ENCODE results near the gene C1orf185.

The C1orf185 gene

DNA sequence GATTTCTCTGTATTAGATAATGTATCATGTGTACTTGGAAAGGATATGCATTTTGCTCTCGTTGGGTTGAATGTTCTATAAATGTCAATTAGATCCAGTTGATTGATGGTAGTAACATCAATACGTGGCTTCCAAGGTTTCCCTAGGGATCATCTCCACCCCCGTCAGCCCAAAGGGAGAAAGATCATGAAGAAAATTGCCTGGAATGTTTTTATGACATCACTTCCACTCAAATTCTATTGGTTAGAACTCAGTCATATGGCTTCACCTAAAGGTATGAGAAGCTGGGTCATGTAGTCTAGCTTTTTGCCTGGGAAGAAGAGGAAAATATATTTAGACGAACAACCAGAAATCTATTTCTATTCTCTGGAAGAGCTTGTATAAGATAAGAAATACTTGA is at the start of gene C1orf185:
TSS of gene C1orf185 (plus strand) at position 253 of the 400 bp plus-strand sequence. CDS start at position 259, 6 bp downstream.
- POLR2A ChIA-PET: no interaction called here
- TF ChIP-seq, protein P1, sequence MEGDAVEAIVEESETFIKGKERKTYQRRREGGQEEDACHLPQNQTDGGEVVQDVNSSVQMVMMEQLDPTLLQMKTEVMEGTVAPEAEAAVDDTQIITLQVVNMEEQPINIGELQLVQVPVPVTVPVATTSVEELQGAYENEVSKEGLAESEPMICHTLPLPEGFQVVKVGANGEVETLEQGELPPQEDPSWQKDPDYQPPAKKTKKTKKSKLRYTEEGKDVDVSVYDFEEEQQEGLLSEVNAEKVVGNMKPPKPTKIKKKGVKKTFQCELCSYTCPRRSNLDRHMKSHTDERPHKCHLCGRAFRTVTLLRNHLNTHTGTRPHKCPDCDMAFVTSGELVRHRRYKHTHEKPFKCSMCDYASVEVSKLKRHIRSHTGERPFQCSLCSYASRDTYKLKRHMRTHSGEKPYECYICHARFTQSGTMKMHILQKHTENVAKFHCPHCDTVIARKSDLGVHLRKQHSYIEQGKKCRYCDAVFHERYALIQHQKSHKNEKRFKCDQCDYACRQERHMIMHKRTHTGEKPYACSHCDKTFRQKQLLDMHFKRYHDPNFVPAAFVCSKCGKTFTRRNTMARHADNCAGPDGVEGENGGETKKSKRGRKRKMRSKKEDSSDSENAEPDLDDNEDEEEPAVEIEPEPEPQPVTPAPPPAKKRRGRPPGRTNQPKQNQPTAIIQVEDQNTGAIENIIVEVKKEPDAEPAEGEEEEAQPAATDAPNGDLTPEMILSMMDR (IDR thresholded peaks at IDR 0.05; ENCODE audit: control extremely low read depth, extremely low read depth, low read depth, missing control alignments): no peak
- no peak for DNase-seq (ENCODE audit: extremely low spot score)
- CTCF ChIA-PET: interaction anchor here (0.9 to 1.8 kb wide), 2 partner anchors 13 to 87 kb away, joined by 3 to 7 read pairs; no protein-coding TSS in a partner anchor

DNA sequence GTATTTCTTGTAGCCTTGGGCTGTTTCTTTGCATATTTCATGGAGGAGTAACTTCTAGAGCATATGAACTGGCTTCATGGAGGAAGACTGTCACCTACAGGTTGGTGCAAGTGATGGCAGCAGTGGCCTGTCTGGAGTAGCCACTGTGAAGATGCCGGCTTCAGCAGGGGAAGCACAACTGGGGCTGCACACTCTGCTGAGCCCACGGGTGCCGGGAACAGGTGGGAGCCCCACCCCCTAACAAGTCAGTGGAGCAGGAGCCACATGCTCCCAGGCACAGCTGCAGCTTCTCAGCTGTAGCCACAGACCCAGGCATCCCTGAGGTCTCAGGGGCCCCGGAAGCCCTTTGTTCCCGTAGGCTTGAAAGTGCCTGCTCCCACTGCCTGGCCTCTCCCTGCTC is 43.2 kb upstream of the C1orf185 start:
- ChIA-PET CTCF (interaction anchor here (1.0 to 1.3 kb wide), 2 partner anchors 11 to 284 kb away, joined by 3 read pairs; no protein-coding TSS in a partner anchor), POLR2A (no interaction called here)
- DNase-seq (ENCODE audit: extremely low spot score): peak; percentile 24
- TF ChIP-seq, protein P1 (IDR thresholded peaks at IDR 0.05; ENCODE audit: control extremely low read depth, extremely low read depth, low read depth, missing control alignments): peak; percentile 41

DNA sequence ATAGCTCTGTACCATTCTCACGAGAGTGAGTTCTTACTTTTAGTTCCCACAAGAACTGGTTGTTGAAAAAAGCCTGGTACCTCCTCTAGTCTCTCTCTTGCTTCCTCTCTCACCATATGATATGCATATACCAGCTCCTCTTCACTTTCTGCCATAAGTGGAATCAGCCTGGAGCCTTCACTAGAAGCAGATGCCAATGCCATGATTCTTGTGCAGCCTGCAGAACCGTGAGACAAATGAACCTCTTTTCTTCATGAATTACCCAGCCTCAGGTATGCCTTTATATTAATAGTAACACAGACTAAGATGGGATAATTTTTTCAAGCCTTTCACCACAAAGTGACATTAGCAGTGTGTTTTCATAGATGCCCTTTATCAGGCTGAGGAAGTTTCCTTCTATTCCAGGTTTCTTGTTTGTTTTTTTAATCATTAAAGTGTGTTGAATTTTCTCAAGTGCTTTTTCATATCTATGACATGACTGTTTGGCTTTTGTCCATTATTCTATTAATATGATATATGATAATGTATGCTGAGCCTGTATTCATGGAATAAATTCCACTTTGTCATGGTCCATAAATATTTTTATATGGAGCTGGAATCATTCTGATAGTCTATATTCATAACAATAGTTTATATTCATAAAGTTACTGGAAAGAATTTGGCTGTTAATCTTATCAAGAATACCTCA is 40.7 kb upstream of the C1orf185 start:
- TF ChIP-seq, protein P1 (IDR thresholded peaks at IDR 0.05; ENCODE audit: control extremely low read depth, extremely low read depth, low read depth, missing control alignments): no peak
- no peak for DNase-seq (ENCODE audit: extremely low spot score)
- POLR2A ChIA-PET: no interaction called here
- CTCF ChIA-PET: interaction anchor here (0.8 kb wide), 1 partner anchor 8 kb away, joined by 3 read pairs; no protein-coding TSS in a partner anchor

DNA sequence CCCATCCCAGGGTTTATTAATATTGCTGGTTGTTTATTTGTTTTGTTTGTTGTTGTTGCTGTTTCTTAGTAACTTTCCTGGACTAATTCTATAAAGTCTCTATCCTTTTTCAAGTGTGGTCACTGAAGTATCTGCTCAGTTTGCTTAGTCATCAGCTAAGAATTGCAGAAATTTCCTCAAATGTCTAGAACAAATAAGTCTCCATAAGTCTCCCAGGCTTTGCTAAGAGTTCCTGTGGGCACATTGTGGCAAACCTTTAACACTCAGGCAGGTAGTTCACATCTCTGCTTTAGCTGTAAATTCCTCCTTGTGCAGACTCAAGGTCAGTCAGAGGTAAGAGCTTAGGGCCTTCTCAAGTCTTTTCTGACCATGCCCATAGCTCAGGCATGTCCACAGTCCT is 38.9 kb upstream of the C1orf185 start:
- ChIA-PET POLR2A (no interaction called here), CTCF (interaction anchor here (1.0 to 1.3 kb wide), 4 partner anchors 19 to 288 kb away, joined by 3 read pairs; no protein-coding TSS in a partner anchor)
- TF ChIP-seq, protein P1 (IDR thresholded peaks at IDR 0.05; ENCODE audit: control extremely low read depth, extremely low read depth, low read depth, missing control alignments): no peak
- DNase-seq (ENCODE audit: extremely low spot score): no peak

DNA sequence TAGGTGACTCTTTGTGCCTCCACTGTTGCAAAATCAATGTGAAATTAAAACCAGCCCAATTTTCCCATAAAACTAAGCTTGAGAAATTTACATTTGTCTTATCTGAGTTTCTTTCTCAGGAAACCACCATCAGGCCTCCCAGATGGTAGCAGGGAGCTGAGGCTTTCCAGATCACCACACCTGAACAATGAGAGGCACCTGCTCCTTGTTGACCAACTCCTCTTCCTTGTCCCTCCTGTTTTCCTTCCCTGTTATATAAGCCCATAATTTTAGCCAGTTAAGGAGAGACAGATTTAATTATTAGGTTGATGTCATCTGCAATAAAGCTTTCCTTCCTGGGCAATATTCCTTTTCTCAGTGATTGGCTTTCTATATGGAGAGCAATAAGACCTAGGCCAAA is 32.0 kb upstream of the C1orf185 start:
- TF ChIP-seq, protein P1 (IDR thresholded peaks at IDR 0.05; ENCODE audit: control extremely low read depth, extremely low read depth, low read depth, missing control alignments): no peak
- DNase-seq (ENCODE audit: extremely low spot score): no peak
- CTCF ChIA-PET: interaction anchor here (0.7 to 1.5 kb wide), 4 partner anchors 9 to 25 kb away, joined by 3 to 5 read pairs (median 3); no protein-coding TSS in a partner anchor
- POLR2A ChIA-PET: no interaction called here

DNA sequence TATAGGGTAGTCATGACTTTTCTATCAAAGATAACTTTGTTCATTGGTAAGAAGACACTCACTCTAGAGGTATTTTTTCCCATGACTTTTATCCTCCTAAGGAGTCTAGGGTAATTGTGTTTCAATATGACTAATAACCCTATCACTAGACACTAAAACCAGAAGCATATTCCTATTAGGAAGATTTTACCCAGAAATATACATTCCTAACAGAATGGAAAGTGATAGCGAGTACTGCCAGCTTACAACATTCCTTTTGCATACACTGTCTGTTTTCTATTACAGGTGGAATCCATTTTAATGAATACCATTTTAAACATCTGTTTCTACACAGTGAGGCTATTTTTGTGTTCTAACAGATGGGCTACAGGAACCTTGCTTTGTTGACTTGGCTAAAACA is 31.4 kb upstream of the C1orf185 start:
- TF ChIP-seq, protein P1 (IDR thresholded peaks at IDR 0.05; ENCODE audit: control extremely low read depth, extremely low read depth, low read depth, missing control alignments): no peak
- no peak for DNase-seq (ENCODE audit: extremely low spot score)
- ChIA-PET POLR2A (no interaction called here), CTCF (interaction anchor here (1.1 to 1.5 kb wide), 2 partner anchors 10 to 24 kb away, joined by 3 to 5 read pairs; no protein-coding TSS in a partner anchor)
